Activated CD8-positive, alpha-beta T cell treated with anti-CD3 and anti-CD28 coated beads for 36 hours (primary cell): Measurements from ENCODE around the gene CECR2. TPM values are rescaled to one million over a fixed set of nuclear protein-coding genes. Genes with fewer than 3 reads are reported as not detected.

Source experiments
- ATAC-seq: fragments of 200-7000 bp; cut with Tn5 transposase; one replicate; pipeline ENCODE4 v1.10.0; 2021; ENCODE audit warnings: mild to moderate bottlenecking, moderate library complexity
- CTCF ChIA-PET: fragments of 350-600 bp; sonication (Branson Sonifier 250); formaldehyde crosslinking; loops from one replicate; lab custom pipeline; 2021; ENCODE audit warnings: antibody characterized with exemption; lab: Charles Lee
- POLR2A ChIA-PET: fragments of 350-600 bp; sonication (Branson Sonifier 250); formaldehyde crosslinking; loops from one replicate; lab custom pipeline; 2021; ENCODE audit warnings: antibody characterized with exemption; lab: Charles Lee
- DNase-seq: peaks from one replicate; pipeline ENCODE4 v3.0.0-alpha.2; 2020
- H3K27ac Mint-ChIP-seq: one replicate; pipeline ENCODE4 v1.8.0; 2021; ENCODE audit warnings: mild to moderate bottlenecking, mixed read lengths
- H3K27me3 Mint-ChIP-seq: one replicate; pipeline ENCODE4 v1.8.0; 2021; ENCODE audit warnings: mixed read lengths
- H3K36me3 Mint-ChIP-seq: one replicate; pipeline ENCODE4 v1.8.0; 2021; ENCODE audit warnings: low read depth, mixed read lengths
- H3K4me1 Mint-ChIP-seq: one replicate; pipeline ENCODE4 v1.8.0; 2021; ENCODE audit warnings: low read depth, mixed read lengths
- H3K4me3 Mint-ChIP-seq: one replicate; pipeline ENCODE4 v1.8.0; 2021; ENCODE audit warnings: mild to moderate bottlenecking, moderate library complexity, mixed read lengths
- H3K9me3 Mint-ChIP-seq: one replicate; pipeline ENCODE4 v1.8.0; 2021; ENCODE audit warnings: mixed read lengths
- intact Hi-C: fragments of 100-400 bp; cut with micrococcal nuclease; formaldehyde crosslinking; loops from one replicate; pipeline ENCODE4 v1.10.0; 2022
- total RNA-seq, 2 experiments: library from RNA; stranded (reverse); gene quantifications; one replicate each; pipeline ENCODE4 v1.2.3, GENCODE V29; 2021
- TF ChIP-seq, protein P1 (sequence below): fragments of 200-600 bp; IDR thresholded peaks from one replicate; pipeline ENCODE4 v1.8.0; 2022; ENCODE audit warnings: antibody characterized with exemption, mild to moderate bottlenecking

Gene CECR2
- total RNA-seq, 2 experiments from 2014 or later = 0.11 to 0.16 TPM

DNA sequence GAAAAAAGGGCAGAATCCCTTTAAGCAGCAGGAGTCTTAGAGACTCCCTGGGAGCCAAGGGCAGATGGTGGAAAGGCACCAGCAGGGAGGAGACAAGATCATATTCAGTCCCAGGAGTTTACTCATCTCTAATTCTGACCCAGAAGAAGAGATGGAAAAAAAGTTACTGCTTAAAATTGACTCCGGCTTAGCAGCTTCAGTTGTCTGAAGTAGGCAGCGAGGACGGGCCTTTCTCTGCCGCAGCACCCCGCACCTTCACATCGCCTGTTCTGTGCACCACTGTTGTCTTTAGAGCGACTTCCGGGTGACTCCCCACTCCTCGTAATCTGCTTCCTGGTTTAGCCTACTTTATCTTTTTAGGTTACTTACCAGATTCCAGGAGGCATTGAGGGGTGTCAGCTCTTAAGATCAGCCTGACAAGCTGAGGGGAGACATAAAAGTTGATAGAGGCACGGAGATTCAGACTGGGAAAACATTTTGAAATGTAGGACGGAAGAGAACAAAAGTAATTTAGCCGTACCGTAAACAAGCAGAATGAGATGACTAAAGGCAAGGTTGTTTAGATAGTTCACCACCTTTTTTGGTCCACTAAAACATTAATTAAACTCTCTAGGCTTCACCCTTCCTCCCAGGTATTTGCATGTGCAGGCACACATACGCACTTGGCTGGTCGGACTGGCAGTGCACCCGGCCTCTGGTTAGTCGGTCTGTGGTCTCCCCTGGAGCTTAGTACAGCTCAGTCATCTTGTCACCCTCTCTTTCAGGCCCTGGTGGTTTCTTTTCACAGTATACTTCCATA is 74.3 kb downstream of the CECR2 start:
- Mint-ChIP-seq H3K4me1 (no peaks in the 10 kb centered on the region), H3K27ac (no peak overlapping the region), H3K4me3 (no peak overlapping the region), H3K9me3 (no peaks in the 10 kb centered on the region), H3K36me3 (no peaks in the 10 kb centered on the region), H3K27me3 (peaks cover 2% of the 10 kb centered on the region)
- intact Hi-C loops = no loop called here
- POLR2A ChIA-PET = interaction anchor here (1.2 kb wide), 1 partner anchor 24 kb away, joined by 4 read pairs; no protein-coding TSS in a partner anchor
- ATAC-seq (no peak), DNase-seq (no peak)
- TF ChIP-seq, protein P1, sequence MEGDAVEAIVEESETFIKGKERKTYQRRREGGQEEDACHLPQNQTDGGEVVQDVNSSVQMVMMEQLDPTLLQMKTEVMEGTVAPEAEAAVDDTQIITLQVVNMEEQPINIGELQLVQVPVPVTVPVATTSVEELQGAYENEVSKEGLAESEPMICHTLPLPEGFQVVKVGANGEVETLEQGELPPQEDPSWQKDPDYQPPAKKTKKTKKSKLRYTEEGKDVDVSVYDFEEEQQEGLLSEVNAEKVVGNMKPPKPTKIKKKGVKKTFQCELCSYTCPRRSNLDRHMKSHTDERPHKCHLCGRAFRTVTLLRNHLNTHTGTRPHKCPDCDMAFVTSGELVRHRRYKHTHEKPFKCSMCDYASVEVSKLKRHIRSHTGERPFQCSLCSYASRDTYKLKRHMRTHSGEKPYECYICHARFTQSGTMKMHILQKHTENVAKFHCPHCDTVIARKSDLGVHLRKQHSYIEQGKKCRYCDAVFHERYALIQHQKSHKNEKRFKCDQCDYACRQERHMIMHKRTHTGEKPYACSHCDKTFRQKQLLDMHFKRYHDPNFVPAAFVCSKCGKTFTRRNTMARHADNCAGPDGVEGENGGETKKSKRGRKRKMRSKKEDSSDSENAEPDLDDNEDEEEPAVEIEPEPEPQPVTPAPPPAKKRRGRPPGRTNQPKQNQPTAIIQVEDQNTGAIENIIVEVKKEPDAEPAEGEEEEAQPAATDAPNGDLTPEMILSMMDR = no peak
- CTCF ChIA-PET = interaction anchor here (0.8 kb wide), 1 partner anchor 272 kb away, joined by 3 read pairs; no protein-coding TSS in a partner anchor

GRCh38 chr22:17444204-17444504 is 74.9 kb downstream of the CECR2 start:
- no peak overlapping the region for H3K4me3 Mint-ChIP-seq
- no peaks in the 10 kb centered on the region for H3K36me3 Mint-ChIP-seq
- H3K27ac Mint-ChIP-seq = no peak overlapping the region
- CTCF ChIA-PET = no interaction called here
- H3K27me3 Mint-ChIP-seq = peaks cover 2% of the 10 kb centered on the region
- TF ChIP-seq, protein P1 = no peak
- no peak for ATAC-seq
- no peak for DNase-seq
- POLR2A ChIA-PET = interaction anchor here (1.2 kb wide), 1 partner anchor 24 kb away, joined by 4 read pairs; no protein-coding TSS in a partner anchor
- intact Hi-C loops = no loop called here
- no peaks in the 10 kb centered on the region for H3K9me3 Mint-ChIP-seq
- no peaks in the 10 kb centered on the region for H3K4me1 Mint-ChIP-seq

DNA sequence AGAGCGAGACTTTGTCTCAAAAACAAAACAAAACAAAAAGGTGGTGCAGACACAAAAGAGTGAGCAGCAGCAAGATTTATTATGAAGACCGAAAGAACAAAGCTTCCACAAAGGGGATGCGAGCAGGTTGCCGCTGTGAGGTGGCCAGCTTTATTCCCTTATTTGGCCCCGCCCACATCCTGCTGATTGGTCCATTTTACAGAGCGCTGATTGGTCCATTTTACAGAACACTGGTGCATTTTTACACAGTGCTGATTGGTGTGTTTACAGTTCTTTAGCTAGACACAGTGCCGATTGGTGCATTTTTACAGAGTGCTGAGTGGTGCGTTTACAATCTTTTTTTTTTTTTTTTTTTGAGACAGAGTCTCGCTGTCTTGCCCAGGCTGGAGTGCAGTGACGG is 77.4 kb downstream of the CECR2 start:
- CTCF ChIA-PET = interaction anchor here (1.1 to 1.6 kb wide), 2 partner anchors 10 kb away, joined by 3 to 4 read pairs; no protein-coding TSS in a partner anchor
- no peaks in the 10 kb centered on the region for H3K4me1 Mint-ChIP-seq
- H3K9me3 Mint-ChIP-seq = no peaks in the 10 kb centered on the region
- H3K4me3 Mint-ChIP-seq = no peak overlapping the region
- H3K27me3 Mint-ChIP-seq = peaks cover 2% of the 10 kb centered on the region
- H3K27ac Mint-ChIP-seq = no peak overlapping the region
- ATAC-seq (no peak), DNase-seq (no peak)
- intact Hi-C loops = no loop called here
- TF ChIP-seq, protein P1 = no peak
- POLR2A ChIA-PET = no interaction called here
- H3K36me3 Mint-ChIP-seq = no peaks in the 10 kb centered on the region

- no peak for ATAC-seq
- Mint-ChIP-seq H3K4me3 (no peak overlapping the region), H3K4me1 (no peaks in the 10 kb centered on the region), H3K36me3 (no peaks in the 10 kb centered on the region), H3K27me3 (no peaks in the 10 kb centered on the region), H3K27ac (no peak overlapping the region), H3K9me3 (no peaks in the 10 kb centered on the region)
- TF ChIP-seq, protein P1 = no peak
- CTCF ChIA-PET = no interaction called here
- intact Hi-C loops = no loop called here
- DNase-seq = no peak
- POLR2A ChIA-PET = no interaction called here
Measured at GRCh38 chr22:17451316-17451715, 82.1 kb downstream of the CECR2 start.

DNA sequence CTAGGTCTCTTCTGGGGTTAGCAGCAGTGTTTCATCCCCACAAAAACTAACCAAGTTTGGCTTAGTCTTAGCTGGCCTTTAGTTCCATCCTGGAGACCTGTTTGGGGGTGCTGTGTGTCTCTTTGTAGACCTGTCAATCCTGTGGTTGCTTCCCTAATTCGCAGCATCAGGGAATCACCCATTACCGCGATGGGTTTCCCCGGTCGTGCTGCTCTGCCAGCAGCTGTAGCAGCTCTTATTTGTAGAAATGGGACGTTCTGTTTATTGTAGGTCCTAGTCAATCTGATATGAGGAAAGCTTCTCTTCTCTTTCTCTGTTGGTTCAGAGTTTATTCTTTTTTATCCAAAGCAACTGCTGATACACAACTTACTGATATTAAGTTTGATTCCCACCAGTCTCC is 91.6 kb downstream of the CECR2 start:
- TF ChIP-seq, protein P1 = no peak
- Mint-ChIP-seq H3K4me3 (no peak overlapping the region), H3K27ac (no peak overlapping the region), H3K9me3 (no peaks in the 10 kb centered on the region), H3K36me3 (no peaks in the 10 kb centered on the region), H3K4me1 (no peaks in the 10 kb centered on the region), H3K27me3 (peaks cover 13% of the 10 kb centered on the region)
- ATAC-seq (no peak), DNase-seq (no peak)
- intact Hi-C loops = no loop called here
- POLR2A ChIA-PET = no interaction called here
- CTCF ChIA-PET = interaction anchor here (1.4 kb wide), 1 partner anchor 289 kb away, joined by 4 read pairs; no protein-coding TSS in a partner anchor
